ENCODE measurements around the gene NSDHL.
"Not testable (repeated sequence)": the region's sequence is repeated elsewhere in the genome, so short reads cannot be mapped to it uniquely, and the experiment has no call there.

GRCh38 chrX:152787062-152787461 is 43.8 kb upstream of the NSDHL start:
- not testable (repeated sequence) for TF ChIP-seq EZH2 (IDR thresholded peaks at IDR 0.05; ENCODE audit: borderline replicate concordance); CTCF (IDR thresholded peaks at IDR 0.05; ENCODE audit: poor library complexity); EZH2phosphoT487 (IDR thresholded peaks at IDR 0.05; ENCODE audit: low read depth, severe bottlenecking, unreplicated experiment)

All from hepatocyte (in vitro differentiated cells).